ENCODE measurements around the gene CMTM1.

GRCh38 chr16:66575060-66575459 lies 8.8 kb downstream of the CMTM1 start:
- TF ChIP-seq CTCF (IDR thresholded peaks at IDR 0.05) (no peak), EP300 (IDR thresholded peaks at IDR 0.05) (no peak)
